ENCODE measurements around the gene ACOT13. TPM values are rescaled to one million over a fixed set of nuclear protein-coding genes. Genes with fewer than 3 reads are reported as not detected.
"Not testable (repeated sequence)": the region's sequence is repeated elsewhere in the genome, so short reads cannot be mapped to it uniquely, and the experiment has no call there.

The ACOT13 gene
- total RNA-seq, 1 experiment from 2014 or later = 79.2 TPM

- intact Hi-C loops (cut with micrococcal nuclease; ENCODE audit: unreplicated experiment) = loop anchor here (2.0 kb wide), 1 partner anchor 263 kb away; no protein-coding TSS in a partner anchor
- BruUV-seq (replicated peaks) = no TSS peak
- no peak overlapping the region for H2AFZ ChIP-seq
Measured at GRCh38 chr6:24694198-24694597, 27.3 kb downstream of the ACOT13 start.

DNA sequence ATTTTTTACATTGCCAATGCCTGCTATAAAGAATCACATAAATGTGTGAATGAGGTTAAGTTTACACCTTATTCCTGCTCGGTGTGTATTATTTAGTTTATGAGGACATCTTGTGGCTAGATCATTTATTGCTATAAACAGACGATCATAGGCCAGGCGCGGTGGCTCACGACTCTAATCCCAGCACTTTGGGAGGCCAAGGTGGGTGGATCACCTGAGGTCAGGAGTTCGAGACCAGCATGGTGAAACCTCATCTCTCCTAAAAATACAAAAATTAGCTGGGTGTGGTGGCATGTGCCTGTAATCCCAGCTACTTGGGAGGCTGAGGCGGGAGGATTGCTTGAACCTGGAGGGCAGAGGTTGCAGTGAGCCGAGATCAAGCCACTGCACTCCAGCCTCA is 28.8 kb downstream of the ACOT13 start:
- H4K20me1 ChIP-seq (ENCODE audit: insufficient read depth); H2AFZ ChIP-seq; H3K79me2 ChIP-seq (ENCODE audit: low read depth); H3K27ac ChIP-seq; H3K9me3 ChIP-seq (ENCODE audit: insufficient read depth, low read depth); H3K27me3 ChIP-seq (ENCODE audit: insufficient read depth, low read depth); H3K9me2 ChIP-seq (ENCODE audit: insufficient read depth); H3K4me3 ChIP-seq; POLR2A ChIA-PET (ENCODE audit: unreplicated experiment); H3K36me3 ChIP-seq (ENCODE audit: low read depth); H3K4me2 ChIP-seq; BruUV-seq (replicated peaks); H3K4me1 ChIP-seq (replicated peaks; ENCODE audit: insufficient read depth): not testable (repeated sequence)
- H3F3A ChIP-seq (ENCODE audit: insufficient read depth, low read depth) = peaks cover 23% of the 10 kb centered on the region
- CTCF ChIA-PET = interaction anchor here (0.6 kb wide), 1 partner anchor 172 kb away, joined by 11 read pairs; no protein-coding TSS in a partner anchor
- intact Hi-C loops (cut with micrococcal nuclease; ENCODE audit: unreplicated experiment) = loop anchor here (1.0 to 2.0 kb wide), 4 partner anchors 71 to 265 kb away; no protein-coding TSS in a partner anchor
- peak; percentile 26 to 54 for DNase-seq
- TF ChIP-seq, protein P1, sequence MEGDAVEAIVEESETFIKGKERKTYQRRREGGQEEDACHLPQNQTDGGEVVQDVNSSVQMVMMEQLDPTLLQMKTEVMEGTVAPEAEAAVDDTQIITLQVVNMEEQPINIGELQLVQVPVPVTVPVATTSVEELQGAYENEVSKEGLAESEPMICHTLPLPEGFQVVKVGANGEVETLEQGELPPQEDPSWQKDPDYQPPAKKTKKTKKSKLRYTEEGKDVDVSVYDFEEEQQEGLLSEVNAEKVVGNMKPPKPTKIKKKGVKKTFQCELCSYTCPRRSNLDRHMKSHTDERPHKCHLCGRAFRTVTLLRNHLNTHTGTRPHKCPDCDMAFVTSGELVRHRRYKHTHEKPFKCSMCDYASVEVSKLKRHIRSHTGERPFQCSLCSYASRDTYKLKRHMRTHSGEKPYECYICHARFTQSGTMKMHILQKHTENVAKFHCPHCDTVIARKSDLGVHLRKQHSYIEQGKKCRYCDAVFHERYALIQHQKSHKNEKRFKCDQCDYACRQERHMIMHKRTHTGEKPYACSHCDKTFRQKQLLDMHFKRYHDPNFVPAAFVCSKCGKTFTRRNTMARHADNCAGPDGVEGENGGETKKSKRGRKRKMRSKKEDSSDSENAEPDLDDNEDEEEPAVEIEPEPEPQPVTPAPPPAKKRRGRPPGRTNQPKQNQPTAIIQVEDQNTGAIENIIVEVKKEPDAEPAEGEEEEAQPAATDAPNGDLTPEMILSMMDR (conservative IDR thresholded peaks at IDR 0.05) = peak; percentile 80

More at GRCh38 chr6:24694198-24694597, 27.3 kb downstream of the ACOT13 start:
- Histone ChIP-seq H3K27me3 (ENCODE audit: insufficient read depth, low read depth) (no peaks in the 10 kb centered on the region), H3K9me2 (ENCODE audit: insufficient read depth) (no peaks in the 10 kb centered on the region), H3F3A (ENCODE audit: insufficient read depth, low read depth) (peaks cover 10% of the 10 kb centered on the region; the same call in 1 of the 2 replicates), H3K36me3 (ENCODE audit: low read depth) (no peaks in the 10 kb centered on the region), H4K20me1 (ENCODE audit: insufficient read depth) (no peaks in the 10 kb centered on the region), H3K4me3 (no peak overlapping the region), H3K4me1 (replicated peaks; ENCODE audit: insufficient read depth) (no peaks in the 10 kb centered on the region), H3K79me2 (ENCODE audit: low read depth) (no peaks in the 10 kb centered on the region), H3K9me3 (ENCODE audit: insufficient read depth, low read depth) (no peaks in the 10 kb centered on the region), H3K4me2 (no peak overlapping the region), H3K27ac (no peak overlapping the region)
- no peak for TF ChIP-seq EZH2 (IDR thresholded peaks at IDR 0.05; ENCODE audit: low read depth)
- TF ChIP-seq, protein P1 (conservative IDR thresholded peaks at IDR 0.05) = no peak
- ChIA-PET POLR2A (ENCODE audit: unreplicated experiment) (no interaction called here), CTCF (no interaction called here)
- no peak for DNase-seq

DNA sequence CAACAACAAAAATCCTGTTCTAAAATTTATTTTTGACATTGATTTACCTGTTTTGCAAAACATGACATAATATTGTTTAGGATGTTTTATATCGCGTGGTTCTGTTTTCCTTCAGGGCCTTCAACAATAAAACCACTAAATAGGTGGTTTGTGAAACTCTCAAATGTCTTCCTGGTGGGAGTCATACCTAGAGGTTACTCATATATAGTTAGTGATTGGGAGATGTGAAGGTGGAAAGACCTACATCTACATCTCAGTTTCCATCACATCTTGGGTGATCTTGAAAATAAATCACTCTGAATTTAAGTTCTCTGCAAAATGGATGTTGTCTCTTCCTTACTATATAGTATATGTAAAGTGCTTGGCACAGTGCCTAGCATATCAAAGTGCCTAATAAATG is 29.2 kb downstream of the ACOT13 start:
- POLR2A ChIA-PET (ENCODE audit: unreplicated experiment) = no interaction called here
- CTCF ChIA-PET = interaction anchor here (0.6 kb wide), 1 partner anchor 173 kb away, joined by 11 read pairs; no protein-coding TSS in a partner anchor
- intact Hi-C loops (cut with micrococcal nuclease; ENCODE audit: unreplicated experiment) = no loop called here

More for the DNA sequence above, 29.2 kb downstream of the ACOT13 start:
- Histone ChIP-seq H2AFZ (no peak overlapping the region), H3K36me3 (ENCODE audit: low read depth) (no peaks in the 10 kb centered on the region), H3K9me3 (ENCODE audit: insufficient read depth, low read depth) (no peaks in the 10 kb centered on the region), H3F3A (ENCODE audit: insufficient read depth, low read depth) (peaks cover 26% of the 10 kb centered on the region), H3K4me1 (replicated peaks; ENCODE audit: insufficient read depth) (no peaks in the 10 kb centered on the region), H3K4me2 (no peak overlapping the region), H3K4me3 (no peak overlapping the region), H3K27ac (no peak overlapping the region), H3K9me2 (ENCODE audit: insufficient read depth) (no peaks in the 10 kb centered on the region), H4K20me1 (ENCODE audit: insufficient read depth) (no peaks in the 10 kb centered on the region), H3K27me3 (ENCODE audit: insufficient read depth, low read depth) (no peaks in the 10 kb centered on the region), H3K79me2 (ENCODE audit: low read depth) (no peaks in the 10 kb centered on the region)
- no peak for TF ChIP-seq EZH2 (IDR thresholded peaks at IDR 0.05; ENCODE audit: low read depth)
- TF ChIP-seq, protein P1 (conservative IDR thresholded peaks at IDR 0.05) = no peak
- BruUV-seq (replicated peaks) = no TSS peak
- no peak for DNase-seq
